ENCODE results near the gene MXD1.

DNA sequence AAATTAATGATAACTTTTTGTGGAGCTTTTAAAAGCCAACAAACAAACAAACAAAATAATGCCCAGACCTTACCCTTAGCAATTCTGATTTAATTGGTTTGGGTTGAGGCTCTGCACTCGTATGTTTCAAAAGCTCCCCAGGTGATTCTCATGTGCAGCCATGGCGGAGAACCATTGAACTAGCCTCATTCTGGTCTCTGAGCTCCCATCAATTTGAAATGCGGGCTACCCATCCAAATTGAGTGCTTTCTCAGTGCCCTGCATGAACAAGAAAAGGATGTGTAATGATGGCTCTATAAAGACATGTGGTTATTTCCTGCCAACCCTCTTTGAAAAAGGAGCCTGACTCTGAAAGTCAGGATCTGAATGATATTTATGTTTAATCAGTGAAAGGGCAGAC lies 8.2 kb downstream of the MXD1 start:
- TF ChIP-seq, protein P1, sequence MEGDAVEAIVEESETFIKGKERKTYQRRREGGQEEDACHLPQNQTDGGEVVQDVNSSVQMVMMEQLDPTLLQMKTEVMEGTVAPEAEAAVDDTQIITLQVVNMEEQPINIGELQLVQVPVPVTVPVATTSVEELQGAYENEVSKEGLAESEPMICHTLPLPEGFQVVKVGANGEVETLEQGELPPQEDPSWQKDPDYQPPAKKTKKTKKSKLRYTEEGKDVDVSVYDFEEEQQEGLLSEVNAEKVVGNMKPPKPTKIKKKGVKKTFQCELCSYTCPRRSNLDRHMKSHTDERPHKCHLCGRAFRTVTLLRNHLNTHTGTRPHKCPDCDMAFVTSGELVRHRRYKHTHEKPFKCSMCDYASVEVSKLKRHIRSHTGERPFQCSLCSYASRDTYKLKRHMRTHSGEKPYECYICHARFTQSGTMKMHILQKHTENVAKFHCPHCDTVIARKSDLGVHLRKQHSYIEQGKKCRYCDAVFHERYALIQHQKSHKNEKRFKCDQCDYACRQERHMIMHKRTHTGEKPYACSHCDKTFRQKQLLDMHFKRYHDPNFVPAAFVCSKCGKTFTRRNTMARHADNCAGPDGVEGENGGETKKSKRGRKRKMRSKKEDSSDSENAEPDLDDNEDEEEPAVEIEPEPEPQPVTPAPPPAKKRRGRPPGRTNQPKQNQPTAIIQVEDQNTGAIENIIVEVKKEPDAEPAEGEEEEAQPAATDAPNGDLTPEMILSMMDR (IDR thresholded peaks at IDR 0.05), result no peak
- TF ChIP-seq ZNF263 (CRISPR knock-in tag; IDR thresholded peaks at IDR 0.05; ENCODE audit: low read depth) (no peak), SMAD4 (CRISPR knock-in tag; IDR thresholded peaks at IDR 0.05) (no peak), FOXJ3 (CRISPR knock-in tag; IDR thresholded peaks at IDR 0.05; ENCODE audit: borderline replicate concordance) (no peak), JUN (CRISPR knock-in tag; IDR thresholded peaks at IDR 0.05) (no peak), SMAD3 (CRISPR knock-in tag; IDR thresholded peaks at IDR 0.05; ENCODE audit: borderline replicate concordance) (no peak)
- TF ChIP-seq, protein P2, sequence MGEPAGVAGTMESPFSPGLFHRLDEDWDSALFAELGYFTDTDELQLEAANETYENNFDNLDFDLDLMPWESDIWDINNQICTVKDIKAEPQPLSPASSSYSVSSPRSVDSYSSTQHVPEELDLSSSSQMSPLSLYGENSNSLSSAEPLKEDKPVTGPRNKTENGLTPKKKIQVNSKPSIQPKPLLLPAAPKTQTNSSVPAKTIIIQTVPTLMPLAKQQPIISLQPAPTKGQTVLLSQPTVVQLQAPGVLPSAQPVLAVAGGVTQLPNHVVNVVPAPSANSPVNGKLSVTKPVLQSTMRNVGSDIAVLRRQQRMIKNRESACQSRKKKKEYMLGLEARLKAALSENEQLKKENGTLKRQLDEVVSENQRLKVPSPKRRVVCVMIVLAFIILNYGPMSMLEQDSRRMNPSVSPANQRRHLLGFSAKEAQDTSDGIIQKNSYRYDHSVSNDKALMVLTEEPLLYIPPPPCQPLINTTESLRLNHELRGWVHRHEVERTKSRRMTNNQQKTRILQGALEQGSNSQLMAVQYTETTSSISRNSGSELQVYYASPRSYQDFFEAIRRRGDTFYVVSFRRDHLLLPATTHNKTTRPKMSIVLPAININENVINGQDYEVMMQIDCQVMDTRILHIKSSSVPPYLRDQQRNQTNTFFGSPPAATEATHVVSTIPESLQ (CRISPR knock-in tag; IDR thresholded peaks at IDR 0.05), result no peak
- TF ChIP-seq, protein P3, sequence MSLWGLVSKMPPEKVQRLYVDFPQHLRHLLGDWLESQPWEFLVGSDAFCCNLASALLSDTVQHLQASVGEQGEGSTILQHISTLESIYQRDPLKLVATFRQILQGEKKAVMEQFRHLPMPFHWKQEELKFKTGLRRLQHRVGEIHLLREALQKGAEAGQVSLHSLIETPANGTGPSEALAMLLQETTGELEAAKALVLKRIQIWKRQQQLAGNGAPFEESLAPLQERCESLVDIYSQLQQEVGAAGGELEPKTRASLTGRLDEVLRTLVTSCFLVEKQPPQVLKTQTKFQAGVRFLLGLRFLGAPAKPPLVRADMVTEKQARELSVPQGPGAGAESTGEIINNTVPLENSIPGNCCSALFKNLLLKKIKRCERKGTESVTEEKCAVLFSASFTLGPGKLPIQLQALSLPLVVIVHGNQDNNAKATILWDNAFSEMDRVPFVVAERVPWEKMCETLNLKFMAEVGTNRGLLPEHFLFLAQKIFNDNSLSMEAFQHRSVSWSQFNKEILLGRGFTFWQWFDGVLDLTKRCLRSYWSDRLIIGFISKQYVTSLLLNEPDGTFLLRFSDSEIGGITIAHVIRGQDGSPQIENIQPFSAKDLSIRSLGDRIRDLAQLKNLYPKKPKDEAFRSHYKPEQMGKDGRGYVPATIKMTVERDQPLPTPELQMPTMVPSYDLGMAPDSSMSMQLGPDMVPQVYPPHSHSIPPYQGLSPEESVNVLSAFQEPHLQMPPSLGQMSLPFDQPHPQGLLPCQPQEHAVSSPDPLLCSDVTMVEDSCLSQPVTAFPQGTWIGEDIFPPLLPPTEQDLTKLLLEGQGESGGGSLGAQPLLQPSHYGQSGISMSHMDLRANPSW (CRISPR knock-in tag; conservative IDR thresholded peaks at IDR 0.05; ENCODE audit: low read depth), result no peak
- TF ChIP-seq, protein P4, sequence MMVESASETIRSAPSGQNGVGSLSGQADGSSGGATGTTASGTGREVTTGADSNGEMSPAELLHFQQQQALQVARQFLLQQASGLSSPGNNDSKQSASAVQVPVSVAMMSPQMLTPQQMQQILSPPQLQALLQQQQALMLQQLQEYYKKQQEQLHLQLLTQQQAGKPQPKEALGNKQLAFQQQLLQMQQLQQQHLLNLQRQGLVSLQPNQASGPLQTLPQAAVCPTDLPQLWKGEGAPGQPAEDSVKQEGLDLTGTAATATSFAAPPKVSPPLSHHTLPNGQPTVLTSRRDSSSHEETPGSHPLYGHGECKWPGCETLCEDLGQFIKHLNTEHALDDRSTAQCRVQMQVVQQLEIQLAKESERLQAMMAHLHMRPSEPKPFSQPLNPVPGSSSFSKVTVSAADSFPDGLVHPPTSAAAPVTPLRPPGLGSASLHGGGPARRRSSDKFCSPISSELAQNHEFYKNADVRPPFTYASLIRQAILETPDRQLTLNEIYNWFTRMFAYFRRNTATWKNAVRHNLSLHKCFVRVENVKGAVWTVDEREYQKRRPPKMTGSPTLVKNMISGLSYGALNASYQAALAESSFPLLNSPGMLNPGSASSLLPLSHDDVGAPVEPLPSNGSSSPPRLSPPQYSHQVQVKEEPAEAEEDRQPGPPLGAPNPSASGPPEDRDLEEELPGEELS (CRISPR knock-in tag; IDR thresholded peaks at IDR 0.05), result no peak

Data from WTC11 (cell line).